T-helper 1 cell (primary cell): ENCODE measurements around the gene NINL.
A peak's percentile ranks its signal among the peaks of the same experiment; 100 is the strongest.

ENCODE experiments used
- DNase-seq, 5 donors: peaks; one replicate each; pipeline ENCODE4 v3.0.0-alpha.2; 2012 to 2020

The NINL gene

DNA sequence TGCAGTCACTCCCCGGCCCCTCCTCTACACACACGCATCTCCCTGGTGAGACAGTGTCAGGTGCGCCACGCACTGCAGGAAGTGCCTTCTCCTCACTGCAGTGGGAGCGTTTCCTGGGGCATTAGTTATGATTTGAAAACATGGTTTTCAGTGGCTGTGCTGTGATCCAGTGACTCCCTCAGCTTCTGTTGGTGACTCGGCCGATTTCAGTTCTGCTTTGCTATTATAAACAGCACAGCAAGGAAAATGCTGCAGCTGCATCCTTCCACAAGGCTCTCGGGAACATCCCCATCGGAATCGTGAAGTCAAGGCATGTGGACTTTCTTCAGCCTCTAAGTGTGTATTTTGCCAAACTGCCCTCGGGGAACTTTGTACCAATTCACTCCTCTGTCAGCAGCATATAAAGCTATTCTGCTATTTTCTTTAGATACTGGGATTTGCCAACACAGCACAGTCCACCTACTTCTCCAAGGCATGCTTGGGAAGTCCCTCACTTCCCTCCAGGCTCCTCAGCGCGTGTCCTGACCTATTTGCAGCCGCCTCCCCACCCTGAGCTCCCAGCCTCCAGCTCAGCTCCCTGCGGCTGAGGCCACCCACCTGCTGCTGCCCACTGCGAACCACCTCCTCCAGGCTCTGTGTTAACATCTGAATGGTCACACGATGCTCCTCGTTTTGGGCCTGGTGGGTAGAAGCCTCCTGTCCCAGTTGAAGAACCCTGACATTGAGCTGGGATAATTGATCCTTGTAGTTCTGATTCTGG, 123.4 kb downstream of the NINL start:
- DNase-seq = no peak

- no peak for DNase-seq
These were observed 124.1 kb downstream of the NINL start for GRCh38 chr20:25461281-25461650.

- no peak for DNase-seq
These were observed 124.6 kb downstream of the NINL start for GRCh38 chr20:25460566-25461280.

DNA sequence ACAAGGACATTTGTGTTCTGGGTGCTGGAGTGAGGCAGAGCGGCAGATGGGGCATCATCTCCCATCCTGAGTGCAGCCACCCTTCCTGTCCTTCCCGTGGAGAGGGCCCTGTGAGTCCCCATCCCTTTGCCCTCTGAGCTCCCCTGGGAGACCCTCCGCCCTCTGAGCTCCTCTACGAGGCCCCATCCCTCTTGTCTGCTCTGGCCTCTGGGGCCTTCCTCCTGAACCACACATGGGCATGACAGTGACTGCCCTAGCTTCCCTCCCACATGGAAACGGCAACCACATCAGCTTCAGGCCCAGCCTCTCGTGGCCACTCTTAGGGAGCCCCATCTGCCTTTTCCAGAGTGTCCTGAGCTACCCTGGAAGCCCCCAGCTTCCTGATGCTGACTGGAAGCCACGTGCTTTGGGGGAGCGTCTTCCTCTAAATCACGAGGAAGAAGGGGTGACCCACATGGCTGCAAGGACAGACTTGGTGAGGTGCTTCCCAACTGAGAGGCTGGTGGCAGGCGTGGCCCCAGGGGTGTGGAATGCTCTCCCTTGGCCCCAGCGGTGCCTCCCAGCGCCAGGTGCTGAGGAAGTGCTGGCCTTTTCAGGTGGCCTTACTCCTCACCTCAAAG, 125.3 kb downstream of the NINL start:
- DNase-seq = no peak

GRCh38 chr20:25459111-25459830, 126.1 kb downstream of the NINL start:
- DNase-seq = no peak

GRCh38 chr20:25457886-25458680, 127.2 kb downstream of the NINL start:
- DNase-seq = no peak

GRCh38 chr20:25454153-25454900, 131.0 kb downstream of the NINL start:
- DNase-seq = no peak

- no peak for DNase-seq
These were observed 132.1 kb downstream of the NINL start for GRCh38 chr20:25453035-25453810.

DNA sequence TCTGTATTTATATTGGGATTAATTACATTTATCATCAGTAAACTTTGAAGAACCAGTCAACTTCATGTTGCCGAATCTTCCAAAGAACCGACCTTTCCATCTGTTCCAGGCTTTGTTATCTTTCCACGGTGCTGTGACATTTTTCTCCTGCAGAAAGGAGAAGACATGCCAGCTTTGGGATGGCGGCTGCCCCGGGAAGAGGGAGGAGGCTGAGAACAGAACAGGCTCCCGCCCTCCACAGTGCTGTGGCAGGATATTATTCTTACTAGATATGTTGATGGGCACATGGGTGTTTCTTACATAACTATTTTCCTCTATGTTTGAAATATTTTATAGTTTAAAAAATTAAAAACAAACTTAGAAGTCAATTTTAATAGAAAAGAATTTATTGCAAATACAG, 133.0 kb downstream of the NINL start:
- DNase-seq = no peak

- DNase-seq = no peak
These were observed 137.7 kb downstream of the NINL start for GRCh38 chr20:25447671-25448070.

GRCh38 chr20:25444556-25444955, 140.8 kb downstream of the NINL start:
- DNase-seq = no peak

- DNase-seq = no peak
These were observed 146.0 kb downstream of the NINL start for GRCh38 chr20:25439328-25439727.

DNA sequence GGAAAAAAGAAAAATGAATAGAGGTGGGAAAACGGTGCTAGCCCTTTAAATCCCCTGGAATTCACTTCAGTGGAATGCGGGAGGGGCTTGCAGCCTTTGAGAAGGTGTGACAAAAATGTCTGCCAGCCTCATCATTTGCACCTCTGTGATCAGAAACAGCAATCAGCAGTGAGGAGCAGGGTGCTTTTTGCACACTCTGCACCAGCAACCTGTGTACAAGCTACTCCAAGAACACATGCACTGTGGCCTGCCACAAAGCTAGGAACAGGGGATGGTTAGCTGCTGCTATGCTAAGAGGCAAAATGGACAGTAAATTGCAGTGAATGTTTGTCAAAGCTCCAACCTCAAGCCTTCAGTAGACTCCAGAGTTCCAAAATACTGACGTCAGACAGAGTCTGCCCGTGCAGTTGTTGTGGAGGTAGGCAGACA, 148.2 kb downstream of the NINL start:
- no peak for DNase-seq

DNA sequence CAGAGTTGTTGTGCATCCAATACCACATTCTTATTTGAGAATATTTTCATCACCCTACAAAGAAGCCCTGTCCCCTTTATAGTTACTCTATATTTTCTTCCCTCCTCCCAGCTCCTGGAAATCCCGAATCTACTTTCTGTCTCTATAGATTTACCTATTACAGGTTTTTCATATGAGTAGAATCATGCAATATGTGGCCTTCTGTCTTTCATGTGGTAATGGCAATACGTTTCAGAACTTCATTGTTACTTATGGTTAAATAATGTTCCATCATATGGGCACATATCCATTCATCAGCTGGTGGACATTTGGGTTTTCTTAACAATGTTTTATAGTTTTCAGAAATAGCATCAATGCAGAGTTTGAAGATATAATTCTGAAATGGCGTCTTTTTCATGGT, 160.8 kb downstream of the NINL start:
- no peak for DNase-seq

DNA sequence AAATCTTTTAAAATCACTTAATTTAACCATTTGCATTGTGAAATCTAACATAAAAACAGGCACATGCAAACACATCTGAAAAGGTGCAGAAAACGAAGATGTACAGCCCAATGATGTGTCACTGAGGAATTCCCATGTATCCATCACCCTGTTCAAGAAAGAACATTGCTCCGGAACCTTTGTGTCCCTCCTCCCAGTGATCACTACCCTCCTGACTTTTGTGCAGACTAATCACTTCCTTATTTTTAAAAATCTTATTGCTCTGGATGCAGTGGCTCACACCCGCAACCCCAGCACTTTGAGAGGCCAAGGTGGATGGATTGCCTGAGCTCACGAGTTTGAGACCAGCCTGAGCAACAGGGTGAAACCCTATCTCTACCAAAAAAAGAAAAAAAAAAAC, 163.3 kb downstream of the NINL start:
- DNase-seq = no peak

- DNase-seq = no peak
These were observed 164.2 kb downstream of the NINL start for GRCh38 chr20:25421102-25421501.

- DNase-seq = no peak
These were observed 166.6 kb downstream of the NINL start for GRCh38 chr20:25418776-25419175.

DNA sequence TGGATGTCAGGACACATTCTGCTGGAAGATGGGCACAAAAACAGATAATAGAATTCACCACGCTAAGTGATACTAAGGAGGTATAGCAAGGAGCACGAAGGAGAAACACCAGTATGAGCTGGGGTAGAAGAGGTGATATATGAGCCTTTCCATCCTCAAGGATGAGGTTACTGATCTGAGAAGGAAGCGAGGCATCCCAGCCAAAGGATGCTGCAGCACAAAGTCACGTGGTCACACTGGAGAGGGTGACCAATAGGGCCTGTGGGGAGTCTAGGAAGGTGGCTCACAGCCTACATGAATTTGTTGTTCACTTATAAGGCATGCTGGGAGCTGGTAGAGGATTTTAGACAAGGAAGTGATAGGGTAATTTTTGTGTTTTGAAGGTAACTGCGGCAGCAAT, 176.4 kb downstream of the NINL start:
- no peak for DNase-seq

- DNase-seq = no peak
These were observed 177.2 kb downstream of the NINL start for GRCh38 chr20:25408170-25408547.

- DNase-seq = peak; percentile 40 to 90 (median 54)
These were observed 177.8 kb downstream of the NINL start, which contains the start of gene GINS1 for GRCh38 chr20:25407311-25408169. Gene GINS1, plus strand, starts transcription at chr20:25407673. Its CDS starts 148 bp downstream, at chr20:25407821.
